H1 (cell line): ENCODE results near the gene PARP1. TPM values are rescaled to one million over a fixed set of nuclear protein-coding genes. Genes with fewer than 3 reads are reported as not detected.

Experiments
- CTCF ChIA-PET: fragments of 300-600 bp; sonication (Branson Sonifier 250); formaldehyde crosslinking; loops from one replicate; lab custom pipeline; 2021; ENCODE audit not compliant: partially characterized antibody; lab: Charles Lee
- POLR2A ChIA-PET: fragments of 300-600 bp; sonication (Branson Sonifier 250); formaldehyde crosslinking; loops from one replicate; lab custom pipeline; 2021; ENCODE audit warnings: inconsistent platforms; ENCODE audit not compliant: partially characterized antibody; lab: Charles Lee
- DNase-seq, 2 experiments: peaks; one replicate each; pipeline versions ENCODE4 v3.0.0 to v3.0.0-alpha.2; 2010 to 2022; ENCODE audit warnings: low spot score in 2 of 2, low read depth in 1 of 2, mixed read lengths in 1 of 2
- FAIRE-seq: peaks from 2 replicates; lab custom pipeline; 2011; peaks lifted over from hg19 to GRCh38; lab: Jason Lieb, UNC
- H2AFZ ChIP-seq: 2 replicates; pipeline ENCODE4 v1.8.1; 2012; ENCODE audit warnings: low read length, inconsistent platforms
- H2AK5ac ChIP-seq: 2 replicates; pipeline ENCODE4 v1.6.1; 2013; ENCODE audit warnings: low read depth, low read length
- H2BK120ac ChIP-seq: replicated peaks from 2 replicates; pipeline ENCODE3; 2013; ENCODE audit warnings: low read depth, low read length, inconsistent platforms
- H2BK12ac ChIP-seq: 2 replicates; pipeline ENCODE4 v1.6.1; 2013; ENCODE audit warnings: low read depth, low read length
- H2BK15ac ChIP-seq: 2 replicates; pipeline ENCODE4 v1.6.1; 2013; ENCODE audit warnings: low read length
- H2BK20ac ChIP-seq: 2 replicates; pipeline ENCODE4 v1.6.1; 2013; ENCODE audit warnings: low read length
- H2BK5ac ChIP-seq: 2 replicates; pipeline ENCODE4 v1.6.1; 2013; ENCODE audit warnings: low read depth, low read length
- H3K14ac ChIP-seq: 2 replicates; pipeline ENCODE4 v1.6.1; 2013; ENCODE audit warnings: inconsistent platforms; ENCODE audit not compliant: insufficient read length
- H3K18ac ChIP-seq: 2 replicates; pipeline ENCODE4 v1.6.1; 2013; ENCODE audit warnings: low read length; ENCODE audit errors: extremely low read depth
- H3K23ac ChIP-seq: 2 replicates; pipeline ENCODE4 v1.6.1; 2013; ENCODE audit warnings: inconsistent platforms; ENCODE audit not compliant: insufficient read length
- H3K23me2 ChIP-seq: 2 replicates; pipeline ENCODE4 v1.6.1; 2013; ENCODE audit warnings: low read depth, low read length
- H3K27ac ChIP-seq: 2 replicates; pipeline ENCODE4 v1.6.1; 2011; ENCODE audit warnings: low read depth, low read length, inconsistent platforms
- H3K27me3 ChIP-seq, 4 experiments: replicated peaks in 1 of 4; 1 replicate in 1 of 4; 2 replicates in 3 of 4; pipeline versions ENCODE4 v1.6.1 to v1.8.1; 2011 to 2013; ENCODE audit warnings: low read length in 3 of 4, mild to moderate bottlenecking in 3 of 4, inconsistent platforms in 2 of 4, mixed read lengths in 2 of 4, moderate library complexity in 1 of 4; ENCODE audit not compliant: control insufficient read depth in 3 of 4, insufficient read depth in 3 of 4; ENCODE audit errors: extremely low read depth in 1 of 4
- H3K36me3 ChIP-seq, 4 experiments: 2 replicates each; pipeline versions ENCODE4 v1.6.1 to v1.8.1; 2011 to 2013; ENCODE audit warnings: mild to moderate bottlenecking in 4 of 4, low read length in 3 of 4, moderate library complexity in 2 of 4, control low read depth in 1 of 4, inconsistent platforms in 1 of 4; ENCODE audit not compliant: insufficient read depth in 4 of 4, control insufficient read depth in 2 of 4
- H3K4ac ChIP-seq: replicated peaks from 2 replicates; pipeline ENCODE3; 2013; ENCODE audit warnings: low read length, low read depth, mixed read lengths, inconsistent platforms; ENCODE audit not compliant: insufficient read length
- H3K4me1 ChIP-seq, 4 experiments: replicated peaks in 1 of 4; 1 replicate in 1 of 4; 2 replicates in 3 of 4; pipeline versions ENCODE4 v1.6.1 to v1.8.1; 2011 to 2013; ENCODE audit warnings: low read length in 3 of 4, inconsistent platforms in 2 of 4, mixed read lengths in 1 of 4; ENCODE audit not compliant: insufficient read depth in 4 of 4, control insufficient read depth in 3 of 4
- H3K4me2 ChIP-seq, 2 experiments: 2 replicates each; pipeline versions ENCODE4 v1.6.1 to v1.8.1; 2011 to 2013; ENCODE audit warnings: low read depth in 2 of 2, low read length in 2 of 2, control low read depth in 1 of 2, inconsistent platforms in 1 of 2, mild to moderate bottlenecking in 1 of 2; ENCODE audit not compliant: insufficient read depth in 1 of 2
- H3K4me3 ChIP-seq, 4 experiments: fragments of 200-600, 300-600 bp in 1 of 4; sonication (generic), shearing (Covaris generic), sonication (Bioruptor Twin) in 1 of 4; 2 replicates each; pipeline versions ENCODE4 v1.5.1 to v1.8.1; 2011 to 2016; ENCODE audit warnings: low read length in 4 of 4, low read depth in 3 of 4, control low read depth in 2 of 4, inconsistent platforms in 2 of 4, mild to moderate bottlenecking in 2 of 4, mixed read lengths in 1 of 4, moderate library complexity in 1 of 4; ENCODE audit not compliant: insufficient read depth in 2 of 4; ENCODE audit errors: extremely low read depth in 1 of 4
- H3K56ac ChIP-seq: replicated peaks from 2 replicates; pipeline ENCODE3; 2013; ENCODE audit warnings: low read depth, mild to moderate bottlenecking, mixed read lengths, low read length, inconsistent platforms; ENCODE audit not compliant: insufficient read length
- H3K79me1 ChIP-seq: 2 replicates; pipeline ENCODE4 v1.6.1; 2013; ENCODE audit warnings: low read depth, low read length, control low read depth
- H3K79me2 ChIP-seq, 2 experiments: 2 replicates each; pipeline versions ENCODE4 v1.6.1 to v1.8.1; 2012 to 2013; ENCODE audit warnings: low read length in 2 of 2, mild to moderate bottlenecking in 2 of 2, inconsistent platforms in 1 of 2; ENCODE audit not compliant: insufficient read depth in 2 of 2, control insufficient read depth in 1 of 2
- H3K9ac ChIP-seq, 4 experiments: replicated peaks in 1 of 4; 1 replicate in 1 of 4; 2 replicates in 3 of 4; pipeline versions ENCODE4 v1.6.1 to v1.8.1; 2011 to 2013; ENCODE audit warnings: low read depth in 3 of 4, low read length in 3 of 4, control low read depth in 2 of 4, mild to moderate bottlenecking in 2 of 4, moderate library complexity in 2 of 4, inconsistent platforms in 1 of 4; ENCODE audit errors: extremely low read depth in 1 of 4
- H3K9me3 ChIP-seq, 2 experiments: 2 replicates each; pipeline versions ENCODE4 v1.6.1 to v1.8.1; 2012 to 2013; ENCODE audit warnings: mild to moderate bottlenecking in 2 of 2, moderate library complexity in 2 of 2, control low read depth in 1 of 2, inconsistent platforms in 1 of 2, low read depth in 1 of 2, low read length in 1 of 2, mixed read lengths in 1 of 2; ENCODE audit not compliant: insufficient read depth in 2 of 2
- H4K20me1 ChIP-seq, 2 experiments: replicated peaks in 1 of 2; 2 replicates each; pipeline versions ENCODE3 to v1.8.1; 2011 to 2013; ENCODE audit warnings: inconsistent platforms in 2 of 2, low read length in 2 of 2, mild to moderate bottlenecking in 1 of 2; ENCODE audit not compliant: insufficient read depth in 2 of 2, control insufficient read depth in 1 of 2
- H4K5ac ChIP-seq: 2 replicates; pipeline ENCODE4 v1.6.1; 2013; ENCODE audit warnings: low read length, low read depth, mixed read lengths, inconsistent platforms; ENCODE audit not compliant: insufficient read length
- H4K8ac ChIP-seq: 2 replicates; pipeline ENCODE4 v1.8.0; 2013; ENCODE audit warnings: mild to moderate bottlenecking, moderate library complexity, low read length, inconsistent platforms; ENCODE audit not compliant: insufficient read depth; ENCODE audit errors: extremely low read depth
- H4K91ac ChIP-seq: replicated peaks from 2 replicates; pipeline ENCODE3; 2013; ENCODE audit warnings: low read length, mixed read lengths, inconsistent platforms; ENCODE audit not compliant: insufficient read length
- CREB1 ChIP-seq: IDR thresholded peaks from 2 replicates; pipeline ENCODE4 v1.6.1; 2012; ENCODE audit warnings: inconsistent platforms
- JUN ChIP-seq: IDR thresholded peaks from 2 replicates; pipeline ENCODE4 v1.6.1; 2011; ENCODE audit warnings: low read depth, mild to moderate bottlenecking, improper control_type of control experiment, low read length
- JUND ChIP-seq: IDR thresholded peaks from 2 replicates; pipeline ENCODE4 v1.6.1; 2011; ENCODE audit warnings: mild to moderate bottlenecking, improper control_type of control experiment, low read length
- POU5F1 ChIP-seq: IDR thresholded peaks from 2 replicates; pipeline ENCODE4 v1.6.1; 2011; ENCODE audit warnings: low read depth, mild to moderate bottlenecking, low read length, moderate library complexity
- RAD21 ChIP-seq, 2 experiments: IDR thresholded peaks in 1 of 2; conservative IDR thresholded peaks in 1 of 2; 2 replicates each; pipeline ENCODE4 v1.6.1; 2011; ENCODE audit warnings: low read depth in 2 of 2, low read length in 2 of 2, improper control_type of control experiment in 1 of 2, inconsistent platforms in 1 of 2, mild to moderate bottlenecking in 1 of 2, moderate library complexity in 1 of 2
- SIRT6 ChIP-seq: IDR thresholded peaks from one replicate; pipeline ENCODE4 v1.7.1; 2012; ENCODE audit warnings: low read length, inconsistent platforms
- TAF7 ChIP-seq: optimal IDR thresholded peaks from 2 replicates; pipeline ENCODE3; 2011; ENCODE audit warnings: low read depth, mild to moderate bottlenecking, inconsistent platforms, low read length, moderate library complexity, borderline replicate concordance
- WGBS, 2 experiments: shearing (Covaris generic) in 1 of 2; methylation state at CpG; one replicate each; pipeline versions ENCODE4 v1.1.6 to v1.1.7; 2013 to 2015; ENCODE audit warnings: low lambda C conversion rate in 2 of 2, mixed read lengths in 2 of 2, inconsistent platforms in 1 of 2, low coverage in 1 of 2, missing lambda C conversion rate in 1 of 2; ENCODE audit not compliant: insufficient replicate concordance in 2 of 2, insufficient coverage in 1 of 2, insufficient read length in 1 of 2; ENCODE audit errors: extremely low coverage in 1 of 2, missing lambda C conversion rate in 1 of 2; 5-methylcytosine and 5-hydroxymethylcytosine counted together
- polyA plus RNA-seq, 7 experiments: library from polyadenylated mRNA; depleted of rRNA in 3 of 7; stranded (reverse) in 5 of 7; unstranded in 2 of 7; fragments of >200 nt in 5 of 7; fragments of 200-250 nt in 2 of 7; gene quantifications; 1 replicate in 5 of 7; 2 replicates in 1 of 7; 4 replicates in 1 of 7; pipeline versions ENCODE4 v1.2.1 to v1.2.3, GENCODE V29; 2011 to 2013; ENCODE audit warnings: missing spikeins in 2 of 7, mixed read lengths in 2 of 7
- total RNA-seq: library from RNA; stranded (reverse); fragmentation: NEBNext Ultra II Directional; extraction: Animal tissue kit (Norgen Biotek cat#: 25700); gene quantifications from 2 replicates; pipeline ENCODE4 v1.2.1, GENCODE V29; 2021
- TF ChIP-seq, protein P1 (sequence below): IDR thresholded peaks from 2 replicates; pipeline ENCODE4 v1.6.1; 2011; ENCODE audit warnings: low read length, improper control_type of control experiment
- TF ChIP-seq, protein P2 (sequence below): IDR thresholded peaks from 2 replicates; pipeline ENCODE4 v1.6.1; 2012; ENCODE audit warnings: low read length, inconsistent platforms

Gene PARP1
- total and polyA plus RNA-seq, 2 of the 8 experiments (the other 6 are each of a cell fraction or from before 2014, with no cell fraction given) = 416 to 441 TPM

DNA sequence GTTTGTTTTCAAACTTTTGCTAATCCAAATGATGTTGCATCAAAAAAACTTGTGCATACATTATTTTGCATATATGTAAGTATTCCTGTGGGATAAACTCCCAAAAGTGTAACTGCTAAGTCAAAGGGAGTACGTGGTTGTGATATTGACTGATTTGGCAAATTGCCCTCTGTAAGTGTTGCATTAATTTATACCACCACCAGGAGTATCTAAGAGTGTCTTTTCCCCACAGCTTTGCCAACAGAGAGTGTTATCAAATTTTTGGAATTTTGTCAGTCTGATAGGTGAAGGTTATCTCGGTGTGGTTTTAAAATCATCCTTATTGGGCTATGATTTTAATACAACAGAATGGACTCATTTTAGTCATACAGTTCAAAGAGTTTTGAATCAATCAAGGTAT is 30.1 kb upstream of the PARP1 start:
- no peak overlapping the region for H3K18ac ChIP-seq
- no peak overlapping the region for H4K91ac ChIP-seq
- FAIRE-seq (no peak), DNase-seq (no peak)
- no peak overlapping the region for H3K4me2 ChIP-seq
- no peaks in the 10 kb centered on the region for H3K36me3 ChIP-seq
- H3K79me1 ChIP-seq = no peaks in the 10 kb centered on the region
- ChIA-PET POLR2A (no interaction called here), CTCF (interaction anchor here (0.6 to 3.1 kb wide), 13 partner anchors 8 to 241 kb away, joined by 3 to 23 read pairs (median 4); partner anchors contain the start of gene PARP1)
- H4K8ac ChIP-seq = no peak overlapping the region
- H3K9me3 ChIP-seq = no peaks in the 10 kb centered on the region
- H3K9ac ChIP-seq = no peak overlapping the region
- no peak overlapping the region for H2AFZ ChIP-seq
- WGBS, 2 experiments = 84% methylated on average over 2 of the region's 2 CpGs; no CpG with 5 or more reads in 1 of the 2 experiments
- H2BK15ac ChIP-seq = no peak overlapping the region
- H2BK12ac ChIP-seq = no peak overlapping the region
- no peaks in the 10 kb centered on the region for H4K20me1 ChIP-seq
- H2BK20ac ChIP-seq = no peak overlapping the region
- no peaks in the 10 kb centered on the region for H3K23me2 ChIP-seq
- no peaks in the 10 kb centered on the region for H3K79me2 ChIP-seq
- no peak overlapping the region for H2BK120ac ChIP-seq
- H3K56ac ChIP-seq = no peak overlapping the region
- no peak overlapping the region for H3K27ac ChIP-seq
- peaks cover 0 to 2% (median 0%) of the 10 kb centered on the region in 4 experiments; a peak in 1 of 7 replicates for H3K27me3 ChIP-seq
- H3K23ac ChIP-seq = no peak overlapping the region
- no peak overlapping the region for H4K5ac ChIP-seq
- H2AK5ac ChIP-seq = no peak overlapping the region
- H3K14ac ChIP-seq = no peak overlapping the region
- peaks cover 0 to 3% (median 2%) of the 10 kb centered on the region in 4 experiments; a peak in 5 of 7 replicates for H3K4me1 ChIP-seq
- H2BK5ac ChIP-seq = no peak overlapping the region
- H3K4ac ChIP-seq = no peak overlapping the region
- H3K4me3 ChIP-seq = no peak overlapping the region
- TF ChIP-seq JUND = no peak
- TF ChIP-seq SIRT6 = no peak
- TF ChIP-seq CREB1 = no peak
- TF ChIP-seq, protein P1, sequence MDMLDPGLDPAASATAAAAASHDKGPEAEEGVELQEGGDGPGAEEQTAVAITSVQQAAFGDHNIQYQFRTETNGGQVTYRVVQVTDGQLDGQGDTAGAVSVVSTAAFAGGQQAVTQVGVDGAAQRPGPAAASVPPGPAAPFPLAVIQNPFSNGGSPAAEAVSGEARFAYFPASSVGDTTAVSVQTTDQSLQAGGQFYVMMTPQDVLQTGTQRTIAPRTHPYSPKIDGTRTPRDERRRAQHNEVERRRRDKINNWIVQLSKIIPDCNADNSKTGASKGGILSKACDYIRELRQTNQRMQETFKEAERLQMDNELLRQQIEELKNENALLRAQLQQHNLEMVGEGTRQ = no peak
- TF ChIP-seq TAF7 = no peak
- TF ChIP-seq JUN = no peak
- no peak for TF ChIP-seq POU5F1
- TF ChIP-seq, protein P2, sequence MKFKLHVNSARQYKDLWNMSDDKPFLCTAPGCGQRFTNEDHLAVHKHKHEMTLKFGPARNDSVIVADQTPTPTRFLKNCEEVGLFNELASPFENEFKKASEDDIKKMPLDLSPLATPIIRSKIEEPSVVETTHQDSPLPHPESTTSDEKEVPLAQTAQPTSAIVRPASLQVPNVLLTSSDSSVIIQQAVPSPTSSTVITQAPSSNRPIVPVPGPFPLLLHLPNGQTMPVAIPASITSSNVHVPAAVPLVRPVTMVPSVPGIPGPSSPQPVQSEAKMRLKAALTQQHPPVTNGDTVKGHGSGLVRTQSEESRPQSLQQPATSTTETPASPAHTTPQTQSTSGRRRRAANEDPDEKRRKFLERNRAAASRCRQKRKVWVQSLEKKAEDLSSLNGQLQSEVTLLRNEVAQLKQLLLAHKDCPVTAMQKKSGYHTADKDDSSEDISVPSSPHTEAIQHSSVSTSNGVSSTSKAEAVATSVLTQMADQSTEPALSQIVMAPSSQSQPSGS = no peak
- TF ChIP-seq RAD21 (IDR thresholded peaks at IDR 0.05 in 1 of 2, conservative IDR thresholded peaks at IDR 0.05 in 1 of 2; ENCODE audit: low read depth in 2 of 2, low read length in 2 of 2) = 0 out of 4 replicates have a peak, but pooled peaks of 1 of the 2 experiments have one; percentile 5
